Fibroblast of lung (primary cell): Measurements from ENCODE around the gene ERCC1.

Experiments
- CTCF ChIP-seq, 2 donors: IDR thresholded peaks in 1 of 2; conservative IDR thresholded peaks in 1 of 2; 1 replicate in 1 of 2; 2 replicates in 1 of 2; pipeline ENCODE4 v1.5.1; 2011 to 2012; ENCODE audit warnings: low read length in 2 of 2, control low read depth in 1 of 2, inconsistent platforms in 1 of 2, low read depth in 1 of 2, mild to moderate bottlenecking in 1 of 2
- EZH2 ChIP-seq: IDR thresholded peaks from 2 replicates; pipeline ENCODE4 v1.5.1; 2012; ENCODE audit warnings: low read length, control low read depth, mild to moderate bottlenecking; ENCODE audit errors: missing control alignments

GRCh38 chr19:45462174-45462573 is 38.5 kb upstream of the ERCC1 start:
- TF ChIP-seq CTCF (conservative IDR thresholded peaks at IDR 0.05 in 1 of 2, IDR thresholded peaks at IDR 0.05 in 1 of 2; ENCODE audit: low read depth in 1 of 2, low read length in 2 of 2) (no peak), EZH2 (no peak)
